WTC11 (cell line): Measurements from ENCODE around the gene PDIA3. TPM values are rescaled to one million over a fixed set of nuclear protein-coding genes. Genes with fewer than 3 reads are reported as not detected.
A peak's percentile ranks its signal among the peaks of the same experiment; 100 is the strongest.

Source experiments
- ARID4B ChIP-seq: sonication (generic); formaldehyde crosslinking; IDR thresholded peaks from 2 replicates; pipeline ENCODE4 v1.8.0; 2023; ENCODE audit warnings: missing genetic modification reagents, mild to moderate bottlenecking, borderline replicate concordance
- ATF1 ChIP-seq: sonication (generic); formaldehyde crosslinking; IDR thresholded peaks from 2 replicates; pipeline ENCODE4 v1.8.1; 2023; ENCODE audit warnings: mild to moderate bottlenecking, moderate library complexity, missing genetic modification reagents
- ATF3 ChIP-seq: sonication (generic); formaldehyde crosslinking; conservative IDR thresholded peaks from 2 replicates; pipeline ENCODE4 v1.8.1; 2022; ENCODE audit warnings: mild to moderate bottlenecking, missing genetic modification reagents
- CREB1 ChIP-seq: sonication (generic); formaldehyde crosslinking; IDR thresholded peaks from 2 replicates; pipeline ENCODE4 v1.8.0; 2023; ENCODE audit warnings: mild to moderate bottlenecking, missing genetic modification reagents
- CREM ChIP-seq: sonication (generic); formaldehyde crosslinking; IDR thresholded peaks from 2 replicates; pipeline ENCODE4 v1.8.1; 2022; ENCODE audit warnings: mild to moderate bottlenecking, missing genetic modification reagents, moderate library complexity
- CTCF ChIP-seq: fragments of 200-600 bp; IDR thresholded peaks from 2 replicates; pipeline ENCODE4 v1.8.0; 2022; ENCODE audit warnings: antibody characterized with exemption
- E2F5 ChIP-seq: sonication (generic); formaldehyde crosslinking; IDR thresholded peaks from 2 replicates; pipeline ENCODE4 v1.8.1; 2022; ENCODE audit warnings: mild to moderate bottlenecking, moderate library complexity, missing genetic modification reagents
- ETV6 ChIP-seq: sonication (generic); formaldehyde crosslinking; IDR thresholded peaks from 2 replicates; pipeline ENCODE4 v1.8.1; 2022; ENCODE audit warnings: mild to moderate bottlenecking, missing genetic modification reagents
- FOXJ3 ChIP-seq: sonication (generic); formaldehyde crosslinking; IDR thresholded peaks from 2 replicates; pipeline ENCODE4 v1.9.0; 2021; ENCODE audit warnings: missing genetic modification reagents, mild to moderate bottlenecking, borderline replicate concordance
- FOXP1 ChIP-seq: sonication (generic); formaldehyde crosslinking; IDR thresholded peaks from 2 replicates; pipeline ENCODE4 v1.8.0; 2022; ENCODE audit warnings: missing genetic modification reagents, mild to moderate bottlenecking, moderate library complexity, borderline replicate concordance
- GTF2I ChIP-seq: fragments of 250-450 bp; sonication (Bioruptor Pico); conservative IDR thresholded peaks from 2 replicates; pipeline ENCODE4 v1.4.0; 2021; ENCODE audit warnings: mild to moderate bottlenecking
- NFATC4 ChIP-seq: fragments of 250-450 bp; sonication (Bioruptor Pico); IDR thresholded peaks from 2 replicates; pipeline ENCODE4 v1.9.0; 2021; ENCODE audit warnings: mild to moderate bottlenecking
- NR3C1 ChIP-seq: sonication (generic); formaldehyde crosslinking; conservative IDR thresholded peaks from 2 replicates; pipeline ENCODE4 v1.8.1; 2023; ENCODE audit warnings: low read depth, mild to moderate bottlenecking, missing genetic modification reagents
- PRDM15 ChIP-seq: sonication (generic); formaldehyde crosslinking; IDR thresholded peaks from 2 replicates; pipeline ENCODE4 v1.8.0; 2022; ENCODE audit warnings: missing genetic modification reagents
- RELA ChIP-seq: sonication (generic); formaldehyde crosslinking; IDR thresholded peaks from 2 replicates; pipeline ENCODE4 v1.8.1; 2022; ENCODE audit warnings: missing genetic modification reagents, mild to moderate bottlenecking, borderline replicate concordance
- SMAD4 ChIP-seq: sonication (generic); formaldehyde crosslinking; IDR thresholded peaks from 2 replicates; pipeline ENCODE4 v1.8.0; 2022; ENCODE audit warnings: mild to moderate bottlenecking, missing genetic modification reagents
- SP1 ChIP-seq: sonication (generic); formaldehyde crosslinking; conservative IDR thresholded peaks from 2 replicates; pipeline ENCODE4 v1.8.1; 2022; ENCODE audit warnings: missing genetic modification reagents
- ZBTB21 ChIP-seq: sonication (generic); formaldehyde crosslinking; IDR thresholded peaks from 2 replicates; pipeline ENCODE4 v1.8.1; 2023; ENCODE audit warnings: mild to moderate bottlenecking, missing genetic modification reagents, borderline replicate concordance
- ZNF232 ChIP-seq: sonication (generic); formaldehyde crosslinking; IDR thresholded peaks from 2 replicates; pipeline ENCODE4 v1.8.0; 2022; ENCODE audit warnings: mild to moderate bottlenecking, missing genetic modification reagents
- ZNF317 ChIP-seq: sonication (generic); formaldehyde crosslinking; IDR thresholded peaks from 2 replicates; pipeline ENCODE4 v1.8.1; 2023; ENCODE audit warnings: low read depth, mild to moderate bottlenecking, moderate library complexity, missing genetic modification reagents, borderline replicate concordance
- ZNF532 ChIP-seq: fragments of 250-450 bp; sonication (Bioruptor Pico); IDR thresholded peaks from 2 replicates; pipeline ENCODE4 v1.9.0; 2021; ENCODE audit warnings: mild to moderate bottlenecking, borderline replicate concordance
- total RNA-seq: library from RNA; stranded (reverse); gene quantifications from 3 replicates; pipeline ENCODE4 v1.2.3, GENCODE V29; 2021

Gene PDIA3
- total RNA-seq, 1 experiment from 2014 or later, result 630 TPM

GRCh38 chr15:43791993-43792760 is 45.9 kb downstream of the PDIA3 start, which contains the start of gene SERF2 (continued):
- no peak for TF ChIP-seq ARID4B (CRISPR knock-in tag)
- TF ChIP-seq ZBTB21 (CRISPR knock-in tag), result no peak; the same call in 1 of the 2 replicates
- no peak for TF ChIP-seq CTCF
- TF ChIP-seq NR3C1 (CRISPR knock-in tag), result no peak
- TF ChIP-seq GTF2I, result no peak
- no peak for TF ChIP-seq FOXP1 (CRISPR knock-in tag)
- TF ChIP-seq PRDM15, result no peak
- TF ChIP-seq CREB1, result no peak
- no peak for TF ChIP-seq ZNF532 (CRISPR knock-in tag)
- TF ChIP-seq ZNF317, result no peak
- no peak for TF ChIP-seq FOXJ3
- no peak for TF ChIP-seq NFATC4 (CRISPR knock-in tag)
- no peak for TF ChIP-seq ATF3 (CRISPR knock-in tag)
- peak; percentile 76; the same call in 1 of the 2 replicates for TF ChIP-seq E2F5 (CRISPR knock-in tag)
- no peak for TF ChIP-seq ETV6 (CRISPR knock-in tag)
- TF ChIP-seq ZNF232 (CRISPR knock-in tag), result peak; percentile 80
- peak; percentile 90 for TF ChIP-seq SP1
- no peak for TF ChIP-seq SMAD4 (CRISPR knock-in tag)
- no peak for TF ChIP-seq RELA (CRISPR knock-in tag)
- no peak for TF ChIP-seq ATF1 (CRISPR knock-in tag)
- TF ChIP-seq CREM, result 0 out of 2 replicates have a peak, but pooled peaks have one; percentile 58
